Vagina (tissue), 2 donors: ENCODE data around the gene HRK. TPM values are rescaled to one million over a fixed set of nuclear protein-coding genes. Genes with fewer than 3 reads are reported as not detected.

Experiments
- DNase-seq, 2 donors: peaks; one replicate each; pipeline ENCODE4 v3.0.0-alpha.2; 2017; ENCODE audit errors: extremely low spot score in 2 of 2
- H3K27ac ChIP-seq: fragments of 200-600 bp; sonication (generic); one replicate; pipeline ENCODE4 v1.5.1; 2019
- H3K27me3 ChIP-seq: fragments of 200-600 bp; sonication (generic); one replicate; pipeline ENCODE4 v1.5.1; 2019
- H3K36me3 ChIP-seq, 2 donors: fragments of 200-600 bp; sonication (generic); one replicate each; pipeline ENCODE4 v1.5.1; 2017 to 2019
- H3K4me1 ChIP-seq: fragments of 200-600 bp; sonication (generic); one replicate; pipeline ENCODE4 v1.5.1; 2019
- H3K4me3 ChIP-seq, 2 donors: fragments of 200-600 bp; sonication (generic); 1 replicate in 1 of 2; 2 replicates in 1 of 2; pipeline ENCODE4 v1.5.1; 2016 to 2019
- H3K9me3 ChIP-seq: fragments of 200-600 bp; sonication (generic); one replicate; pipeline ENCODE4 v1.5.1; 2019
- CTCF ChIP-seq, 3 experiments: fragments of 450-650 bp in 2 of 3; fragments of 200-600 bp in 1 of 3; sonication (generic) in 1 of 3; IDR thresholded peaks; one replicate each; pipeline ENCODE4 v1.5.1; 2017 to 2019; ENCODE audit warnings: antibody characterized with exemption in 3 of 3, mild to moderate bottlenecking in 2 of 3, moderate library complexity in 2 of 3
- POLR2A ChIP-seq, 2 donors: fragments of 450-650 bp; IDR thresholded peaks; one replicate each; pipeline ENCODE4 v1.6.1; 2017; ENCODE audit warnings: antibody characterized with exemption in 2 of 2, mild to moderate bottlenecking in 2 of 2, moderate library complexity in 2 of 2
- POLR2AphosphoS5 ChIP-seq, 2 donors: sonication (generic); formaldehyde crosslinking; IDR thresholded peaks; one replicate each; pipeline ENCODE4 v1.9.0; 2017; ENCODE audit warnings: antibody characterized with exemption in 2 of 2, mild to moderate bottlenecking in 2 of 2, low read depth in 1 of 2; ENCODE audit not compliant: insufficient read depth in 1 of 2
- intact Hi-C: fragments of 100-400 bp; cut with DNase I; formaldehyde crosslinking; loops from one replicate; pipeline ENCODE4 v1.15.1; 2023
- total RNA-seq: library from RNA; depleted of rRNA; stranded (reverse); fragments of >200 nt; gene quantifications from one replicate; pipeline ENCODE4 v1.2.3, GENCODE V29; 2016

Gene HRK
- total RNA-seq, 1 donor from 2014 or later: not detected

DNA sequence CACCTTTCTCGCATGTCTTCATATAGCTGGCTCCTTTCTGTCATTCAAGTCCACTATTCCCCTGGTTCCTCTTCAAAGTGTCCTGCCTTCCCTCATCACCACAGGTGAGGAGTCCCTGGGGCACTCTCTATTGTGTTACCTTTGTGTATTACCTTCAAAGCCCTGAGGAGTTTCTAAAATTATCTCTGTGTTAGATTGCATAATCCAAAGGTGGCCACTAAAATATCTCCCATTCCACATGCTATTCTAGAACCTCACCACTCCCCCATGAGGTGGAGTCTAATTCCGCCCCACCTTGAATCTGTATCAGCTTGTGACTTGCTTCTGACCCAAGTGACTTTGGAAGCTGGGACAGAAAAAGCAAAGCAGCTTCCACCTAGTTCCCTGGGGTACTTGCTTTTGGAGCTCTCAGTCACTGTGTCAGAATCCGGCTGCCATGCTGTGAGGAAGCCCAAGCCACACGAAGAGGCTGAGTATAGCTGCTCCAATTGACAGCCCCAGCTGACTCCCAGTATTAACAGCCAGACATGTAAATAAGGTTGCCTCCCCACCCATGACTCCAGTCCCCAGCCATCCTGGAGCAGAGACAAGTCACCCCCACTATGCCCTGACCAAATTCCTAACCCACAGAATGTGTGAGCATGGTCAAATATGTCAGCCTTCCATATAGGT, 6.8 kb downstream of the HRK start:
- no peak for TF ChIP-seq POLR2AphosphoS5 (IDR thresholded peaks at IDR 0.05; ENCODE audit: insufficient read depth in 1 of 2, low read depth in 1 of 2)
- TF ChIP-seq CTCF (IDR thresholded peaks at IDR 0.05): no peak
- no peak for TF ChIP-seq POLR2A (IDR thresholded peaks at IDR 0.05)
- DNase-seq: no peak
- intact Hi-C loops: no loop called here
- Histone ChIP-seq H3K36me3 (no peaks in the 10 kb centered on the region), H3K9me3 (no peaks in the 10 kb centered on the region), H3K27ac (no peak overlapping the region), H3K27me3 (peaks cover 5% of the 10 kb centered on the region), H3K4me3 (no peak overlapping the region), H3K4me1 (peaks cover 13% of the 10 kb centered on the region)

- intact Hi-C loops: no loop called here
- no peak overlapping the region for H3K4me3 ChIP-seq
- no peaks in the 10 kb centered on the region for H3K27me3 ChIP-seq
- H3K36me3 ChIP-seq: no peaks in the 10 kb centered on the region
- no peak for DNase-seq
- H3K27ac ChIP-seq: no peak overlapping the region
- no peaks in the 10 kb centered on the region for H3K9me3 ChIP-seq
- TF ChIP-seq POLR2A (IDR thresholded peaks at IDR 0.05) (no peak), CTCF (IDR thresholded peaks at IDR 0.05) (no peak), POLR2AphosphoS5 (IDR thresholded peaks at IDR 0.05; ENCODE audit: insufficient read depth in 1 of 2, low read depth in 1 of 2) (no peak)
- H3K4me1 ChIP-seq: no peaks in the 10 kb centered on the region
Measured at GRCh38 chr12:116870306-116870705, 10.9 kb downstream of the HRK start.

GRCh38 chr12:116867523-116867922, 13.7 kb downstream of the HRK start:
- no peaks in the 10 kb centered on the region for H3K9me3 ChIP-seq
- TF ChIP-seq POLR2AphosphoS5 (IDR thresholded peaks at IDR 0.05; ENCODE audit: insufficient read depth in 1 of 2, low read depth in 1 of 2): no peak
- no peak for TF ChIP-seq POLR2A (IDR thresholded peaks at IDR 0.05)
- TF ChIP-seq CTCF (IDR thresholded peaks at IDR 0.05): no peak
- H3K27ac ChIP-seq: no peak overlapping the region
- DNase-seq: no peak
- H3K4me3 ChIP-seq: no peak overlapping the region
- H3K4me1 ChIP-seq: peaks cover 4% of the 10 kb centered on the region
- H3K27me3 ChIP-seq: no peaks in the 10 kb centered on the region
- intact Hi-C loops: no loop called here
- H3K36me3 ChIP-seq: no peaks in the 10 kb centered on the region

- H3K36me3 ChIP-seq: no peaks in the 10 kb centered on the region
- DNase-seq: no peak
- H3K27ac ChIP-seq: no peak overlapping the region
- peaks cover 4% of the 10 kb centered on the region for H3K4me1 ChIP-seq
- H3K4me3 ChIP-seq: no peak overlapping the region
- intact Hi-C loops: no loop called here
- no peaks in the 10 kb centered on the region for H3K27me3 ChIP-seq
- no peak for TF ChIP-seq POLR2A (IDR thresholded peaks at IDR 0.05)
- no peak for TF ChIP-seq CTCF (IDR thresholded peaks at IDR 0.05)
- no peak for TF ChIP-seq POLR2AphosphoS5 (IDR thresholded peaks at IDR 0.05; ENCODE audit: insufficient read depth in 1 of 2, low read depth in 1 of 2)
- H3K9me3 ChIP-seq: no peaks in the 10 kb centered on the region
Measured at GRCh38 chr12:116864371-116865160, 16.7 kb downstream of the HRK start.

DNA sequence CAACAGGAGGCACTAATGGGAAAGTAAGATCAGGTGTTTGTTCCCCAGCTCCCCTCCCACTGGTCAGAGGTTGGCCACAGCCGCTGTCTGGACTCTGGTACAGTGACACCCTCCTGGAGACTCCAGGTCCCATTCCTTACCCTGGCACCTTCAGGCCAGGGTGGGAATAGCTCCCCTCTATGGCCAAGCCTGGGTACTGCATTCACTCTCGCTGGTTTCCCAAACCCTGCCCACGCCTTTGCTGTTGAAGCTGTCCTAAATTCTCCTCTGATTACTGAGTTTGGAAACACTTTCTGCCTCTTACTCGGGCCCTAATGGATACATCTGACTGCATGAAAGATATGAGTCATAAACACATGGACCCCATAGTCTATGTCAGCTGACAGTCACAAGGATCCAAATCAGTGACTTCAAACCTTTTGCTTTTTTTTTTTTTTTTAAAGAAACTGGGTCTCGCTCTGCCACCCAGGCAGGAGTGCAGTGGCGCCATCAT, 17.9 kb downstream of the HRK start:
- TF ChIP-seq POLR2AphosphoS5 (IDR thresholded peaks at IDR 0.05; ENCODE audit: insufficient read depth in 1 of 2, low read depth in 1 of 2) (no peak), CTCF (IDR thresholded peaks at IDR 0.05) (no peak), POLR2A (IDR thresholded peaks at IDR 0.05) (no peak)
- H3K27ac ChIP-seq: no peak overlapping the region
- H3K4me1 ChIP-seq: peaks cover 4% of the 10 kb centered on the region
- no peak overlapping the region for H3K4me3 ChIP-seq
- H3K36me3 ChIP-seq: no peaks in the 10 kb centered on the region
- intact Hi-C loops: no loop called here
- no peaks in the 10 kb centered on the region for H3K27me3 ChIP-seq
- no peaks in the 10 kb centered on the region for H3K9me3 ChIP-seq
- no peak for DNase-seq
